GM19238 (cell line): Measurements from ENCODE around the gene CNTN4.
"Not testable (repeated sequence)": the region's sequence is repeated elsewhere in the genome, so short reads cannot be mapped to it uniquely, and the experiment has no call there.

Experiments used
- DNase-seq: peaks from one replicate; pipeline ENCODE4 v3.0.0; 2011; ENCODE audit warnings: low spot score; ENCODE audit not compliant: insufficient read length

Gene CNTN4

GRCh38 chr3:2948882-2949281 is 850.2 kb downstream of the CNTN4 start:
- no peak for DNase-seq

- DNase-seq: no peak
Observed at GRCh38 chr3:2950159-2950558, 851.5 kb downstream of the CNTN4 start.

GRCh38 chr3:2957115-2957514 is 858.4 kb downstream of the CNTN4 start:
- no peak for DNase-seq

GRCh38 chr3:2958551-2958950 is 859.9 kb downstream of the CNTN4 start:
- DNase-seq: no peak

GRCh38 chr3:2961576-2961975 is 862.9 kb downstream of the CNTN4 start:
- no peak for DNase-seq

- no peak for DNase-seq
Observed at GRCh38 chr3:2967871-2968270, 869.2 kb downstream of the CNTN4 start.

GRCh38 chr3:2968475-2968874 is 869.8 kb downstream of the CNTN4 start:
- DNase-seq: no peak

- no peak for DNase-seq
Observed at GRCh38 chr3:2976212-2976611, 877.5 kb downstream of the CNTN4 start.

GRCh38 chr3:2976796-2977195 is 878.1 kb downstream of the CNTN4 start:
- no peak for DNase-seq

- DNase-seq: no peak
Observed at GRCh38 chr3:2978977-2979732, 880.5 kb downstream of the CNTN4 start.

GRCh38 chr3:2984005-2984830 is 885.6 kb downstream of the CNTN4 start:
- DNase-seq: no peak

GRCh38 chr3:2984831-2985220 is 886.2 kb downstream of the CNTN4 start:
- no peak for DNase-seq

GRCh38 chr3:2985479-2985878 is 886.8 kb downstream of the CNTN4 start:
- no peak for DNase-seq

GRCh38 chr3:2992534-2992933 is 893.9 kb downstream of the CNTN4 start:
- DNase-seq: no peak

GRCh38 chr3:2993130-2993529 is 894.5 kb downstream of the CNTN4 start:
- not testable (repeated sequence) for DNase-seq

GRCh38 chr3:2993736-2994135 is 895.1 kb downstream of the CNTN4 start:
- DNase-seq: no peak

GRCh38 chr3:2995195-2995594 is 896.5 kb downstream of the CNTN4 start:
- no peak for DNase-seq

- DNase-seq: no peak
Observed at GRCh38 chr3:3005146-3005744, 906.6 kb downstream of the CNTN4 start.

GRCh38 chr3:3013317-3014052 is 914.8 kb downstream of the CNTN4 start:
- no peak for DNase-seq

- no peak for DNase-seq
Observed at GRCh38 chr3:3015185-3016089, 916.8 kb downstream of the CNTN4 start.

- no peak for DNase-seq
Observed at GRCh38 chr3:3016226-3016625, 917.6 kb downstream of the CNTN4 start.
